Kidney (tissue), 14 donors: ENCODE results near the gene CCNB2. TPM values are rescaled to one million over a fixed set of nuclear protein-coding genes. Genes with fewer than 3 reads are reported as not detected.

Source experiments
- DNase-seq, 5 donors: peaks; one replicate each; pipeline ENCODE4 v3.0.0-alpha.2; 2013 to 2020
- FAIRE-seq: peaks from 2 replicates; lab custom pipeline; 2012; peaks lifted over from hg19 to GRCh38; lab: Jason Lieb, UNC
- H3K27ac ChIP-seq, 2 donors: one replicate each; pipeline ENCODE4 v1.7.0; 2013; ENCODE audit warnings: low read depth in 2 of 2, low read length in 2 of 2, inconsistent platforms in 1 of 2
- H3K27me3 ChIP-seq: one replicate; pipeline ENCODE4 v1.7.1; 2013; ENCODE audit warnings: low read length, inconsistent platforms; ENCODE audit not compliant: control insufficient read depth, insufficient read depth
- H3K36me3 ChIP-seq, 3 donors: one replicate each; pipeline versions ENCODE4 v1.7.0 to v1.7.1; 2013; ENCODE audit warnings: low read length in 3 of 3, control low read depth in 1 of 3, inconsistent platforms in 1 of 3; ENCODE audit not compliant: insufficient read depth in 3 of 3, control insufficient read depth in 2 of 3
- H3K4me1 ChIP-seq, 3 donors: one replicate each; pipeline versions ENCODE4 v1.7.0 to v1.7.1; 2013; ENCODE audit warnings: low read length in 3 of 3, inconsistent platforms in 1 of 3, low read depth in 1 of 3; ENCODE audit not compliant: control insufficient read depth in 2 of 3, insufficient read depth in 2 of 3
- H3K4me3 ChIP-seq, 3 donors: one replicate each; pipeline versions ENCODE4 v1.7.0 to v1.8.1; 2013; ENCODE audit warnings: low read length in 3 of 3, control low read depth in 1 of 3, inconsistent platforms in 1 of 3
- H3K9ac ChIP-seq, 3 donors: one replicate each; pipeline versions ENCODE4 v1.7.0 to v1.7.1; 2013; ENCODE audit warnings: low read length in 3 of 3, control low read depth in 1 of 3, inconsistent platforms in 1 of 3
- H3K9me3 ChIP-seq, 3 donors: one replicate each; pipeline versions ENCODE4 v1.7.0 to v1.7.1; 2013; ENCODE audit warnings: low read length in 3 of 3, control low read depth in 1 of 3, inconsistent platforms in 1 of 3; ENCODE audit not compliant: control insufficient read depth in 2 of 3, insufficient read depth in 1 of 3
- intact Hi-C: fragments of 100-400 bp; cut with DNase I; formaldehyde crosslinking; loops from one replicate; pipeline ENCODE4 v1.11.1; 2022
- polyA plus RNA-seq: library from polyadenylated mRNA; stranded (reverse); fragments of 350-450 nt; fragmentation: Illumina TruSeq; extraction: RNeasy Lipid Tissue Mini Kit (QIAGEN cat#74804); gene quantifications from one replicate; pipeline ENCODE4 v1.2.3, GENCODE V29; 2014; ENCODE audit warnings: low read depth, low replicate concordance; ENCODE audit not compliant: insufficient read depth
- total RNA-seq: library from RNA; stranded (reverse); fragmentation: NEBNext Ultra II Directional; extraction: Animal tissue kit (Norgen Biotek cat#: 25700); gene quantifications from one replicate; pipeline ENCODE4 v1.2.1, GENCODE V29; 2021
- TF ChIP-seq, protein P1 (sequence below): IDR thresholded peaks from 3 replicates; pipeline ENCODE4 v1.5.1; 2012; ENCODE audit warnings: mild to moderate bottlenecking, moderate library complexity, borderline replicate concordance; ENCODE audit not compliant: insufficient read depth; ENCODE audit errors: extremely low read depth
- donor health status: control.
- donor health status: control.
- donor health status: control.
- donor health status: control.
- donor health status: control.
- donor health status: DM: yes; HTN: yes; CAD: no.
- donor health status: Normal renal cell carcinoma (clear cell type).

CCNB2 gene
- total and polyA plus RNA-seq, 2 donors from 2014 or later: 0.26 to 0.94 TPM

DNA sequence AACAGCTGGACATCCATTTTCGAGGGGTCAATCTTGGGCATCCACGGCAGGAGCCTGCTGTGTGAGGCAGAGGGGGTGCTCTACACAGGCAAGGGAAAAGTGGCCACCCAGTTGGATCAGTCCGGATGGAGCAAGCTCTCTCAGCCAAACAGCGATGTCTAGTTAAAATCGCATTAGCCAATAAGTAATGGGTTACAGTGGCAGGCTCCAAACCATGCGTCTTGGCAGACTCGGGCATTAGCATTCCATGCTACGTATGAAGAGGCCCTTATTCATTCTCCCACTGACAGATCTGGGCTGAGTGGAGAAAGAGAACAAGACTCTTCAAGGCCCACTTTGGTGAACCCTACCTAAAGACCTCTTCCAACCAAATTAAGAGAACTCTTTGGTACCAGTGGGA lies 49.3 kb downstream of the CCNB2 start:
- H3K27ac ChIP-seq: no peak overlapping the region
- DNase-seq: no peak
- H3K36me3 ChIP-seq: peaks cover 0 to 21% (median 13%) of the 10 kb centered on the region in 3 donors

DNA sequence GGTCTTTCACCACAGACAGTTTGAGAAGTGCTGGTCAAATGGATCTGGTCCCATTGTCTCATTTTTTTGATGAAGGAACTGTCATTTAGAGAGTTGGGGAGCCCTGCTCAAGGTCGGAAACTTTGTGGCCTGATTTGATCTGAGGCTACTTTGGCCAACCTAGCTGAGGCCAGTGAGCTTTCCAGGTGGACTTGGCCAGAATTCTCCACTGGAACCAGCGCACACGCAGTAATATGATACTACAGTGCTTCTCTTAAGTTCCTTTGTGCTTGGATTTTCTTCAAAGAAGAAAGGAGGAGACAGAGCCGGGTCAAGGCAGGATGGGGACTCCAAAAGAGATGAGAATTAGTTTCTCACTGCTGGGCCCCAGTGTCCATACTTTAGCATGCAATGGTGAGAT lies 50.5 kb downstream of the CCNB2 start:
- no peak overlapping the region for H3K9ac ChIP-seq
- no peak for FAIRE-seq
- no peaks in the 10 kb centered on the region for H3K4me1 ChIP-seq
- DNase-seq: no peak
- H3K27me3 ChIP-seq: no peaks in the 10 kb centered on the region
- H3K27ac ChIP-seq: no peak overlapping the region
- H3K36me3 ChIP-seq: peaks cover 0 to 16% (median 13%) of the 10 kb centered on the region in 3 donors
- no peak overlapping the region for H3K4me3 ChIP-seq
- no peaks in the 10 kb centered on the region for H3K9me3 ChIP-seq
- intact Hi-C loops: no loop called here
- TF ChIP-seq, protein P1, sequence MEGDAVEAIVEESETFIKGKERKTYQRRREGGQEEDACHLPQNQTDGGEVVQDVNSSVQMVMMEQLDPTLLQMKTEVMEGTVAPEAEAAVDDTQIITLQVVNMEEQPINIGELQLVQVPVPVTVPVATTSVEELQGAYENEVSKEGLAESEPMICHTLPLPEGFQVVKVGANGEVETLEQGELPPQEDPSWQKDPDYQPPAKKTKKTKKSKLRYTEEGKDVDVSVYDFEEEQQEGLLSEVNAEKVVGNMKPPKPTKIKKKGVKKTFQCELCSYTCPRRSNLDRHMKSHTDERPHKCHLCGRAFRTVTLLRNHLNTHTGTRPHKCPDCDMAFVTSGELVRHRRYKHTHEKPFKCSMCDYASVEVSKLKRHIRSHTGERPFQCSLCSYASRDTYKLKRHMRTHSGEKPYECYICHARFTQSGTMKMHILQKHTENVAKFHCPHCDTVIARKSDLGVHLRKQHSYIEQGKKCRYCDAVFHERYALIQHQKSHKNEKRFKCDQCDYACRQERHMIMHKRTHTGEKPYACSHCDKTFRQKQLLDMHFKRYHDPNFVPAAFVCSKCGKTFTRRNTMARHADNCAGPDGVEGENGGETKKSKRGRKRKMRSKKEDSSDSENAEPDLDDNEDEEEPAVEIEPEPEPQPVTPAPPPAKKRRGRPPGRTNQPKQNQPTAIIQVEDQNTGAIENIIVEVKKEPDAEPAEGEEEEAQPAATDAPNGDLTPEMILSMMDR: no peak

More for the DNA sequence above, 49.3 kb downstream of the CCNB2 start:
- Histone ChIP-seq H3K9ac (no peak overlapping the region), H3K4me3 (no peak overlapping the region), H3K9me3 (no peaks in the 10 kb centered on the region), H3K27me3 (no peaks in the 10 kb centered on the region), H3K4me1 (no peaks in the 10 kb centered on the region)
- TF ChIP-seq, protein P1: no peak
- intact Hi-C loops: no loop called here
- FAIRE-seq: no peak

DNA sequence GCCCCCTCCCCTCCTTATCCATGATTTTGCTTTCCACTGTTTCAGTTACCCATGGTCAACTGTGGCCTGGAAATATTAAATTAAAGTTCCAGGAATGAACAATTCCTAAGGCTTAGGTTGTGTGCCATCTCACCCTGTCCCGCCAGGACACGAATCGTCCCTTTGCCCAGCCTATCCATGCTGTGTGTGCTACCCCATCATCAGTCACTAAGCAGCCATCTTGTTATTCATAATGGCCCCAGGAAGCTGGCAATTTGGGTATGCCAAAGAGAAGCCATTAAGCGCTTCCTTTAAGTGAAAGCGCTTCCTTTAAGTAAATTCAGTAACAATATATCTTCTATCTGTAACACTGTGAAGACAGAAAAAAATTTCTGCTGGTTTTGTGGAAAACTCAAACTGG lies 52.5 kb downstream of the CCNB2 start:
- intact Hi-C loops: no loop called here
- Histone ChIP-seq H3K4me1 (no peaks in the 10 kb centered on the region), H3K27me3 (no peaks in the 10 kb centered on the region), H3K4me3 (no peak overlapping the region), H3K36me3 (peaks cover 2 to 19% (median 15%) of the 10 kb centered on the region in 3 donors), H3K9ac (no peak overlapping the region), H3K9me3 (no peaks in the 10 kb centered on the region), H3K27ac (no peak overlapping the region)
- TF ChIP-seq, protein P1: no peak
- no peak for FAIRE-seq
- no peak for DNase-seq
